Measurements from ENCODE around the gene KRT27. TPM values are rescaled to one million over a fixed set of nuclear protein-coding genes. Genes with fewer than 3 reads are reported as not detected.
"Not testable (repeated sequence)": the region's sequence is repeated elsewhere in the genome, so short reads cannot be mapped to it uniquely, and the experiment has no call there.

Gene KRT27
- total and polyA plus RNA-seq, 2 experiments from 2014 or later: not detected

GRCh38 chr17:40750391-40750790 is 32.0 kb downstream of the KRT27 start (continued):
- TF ChIP-seq, protein P1, sequence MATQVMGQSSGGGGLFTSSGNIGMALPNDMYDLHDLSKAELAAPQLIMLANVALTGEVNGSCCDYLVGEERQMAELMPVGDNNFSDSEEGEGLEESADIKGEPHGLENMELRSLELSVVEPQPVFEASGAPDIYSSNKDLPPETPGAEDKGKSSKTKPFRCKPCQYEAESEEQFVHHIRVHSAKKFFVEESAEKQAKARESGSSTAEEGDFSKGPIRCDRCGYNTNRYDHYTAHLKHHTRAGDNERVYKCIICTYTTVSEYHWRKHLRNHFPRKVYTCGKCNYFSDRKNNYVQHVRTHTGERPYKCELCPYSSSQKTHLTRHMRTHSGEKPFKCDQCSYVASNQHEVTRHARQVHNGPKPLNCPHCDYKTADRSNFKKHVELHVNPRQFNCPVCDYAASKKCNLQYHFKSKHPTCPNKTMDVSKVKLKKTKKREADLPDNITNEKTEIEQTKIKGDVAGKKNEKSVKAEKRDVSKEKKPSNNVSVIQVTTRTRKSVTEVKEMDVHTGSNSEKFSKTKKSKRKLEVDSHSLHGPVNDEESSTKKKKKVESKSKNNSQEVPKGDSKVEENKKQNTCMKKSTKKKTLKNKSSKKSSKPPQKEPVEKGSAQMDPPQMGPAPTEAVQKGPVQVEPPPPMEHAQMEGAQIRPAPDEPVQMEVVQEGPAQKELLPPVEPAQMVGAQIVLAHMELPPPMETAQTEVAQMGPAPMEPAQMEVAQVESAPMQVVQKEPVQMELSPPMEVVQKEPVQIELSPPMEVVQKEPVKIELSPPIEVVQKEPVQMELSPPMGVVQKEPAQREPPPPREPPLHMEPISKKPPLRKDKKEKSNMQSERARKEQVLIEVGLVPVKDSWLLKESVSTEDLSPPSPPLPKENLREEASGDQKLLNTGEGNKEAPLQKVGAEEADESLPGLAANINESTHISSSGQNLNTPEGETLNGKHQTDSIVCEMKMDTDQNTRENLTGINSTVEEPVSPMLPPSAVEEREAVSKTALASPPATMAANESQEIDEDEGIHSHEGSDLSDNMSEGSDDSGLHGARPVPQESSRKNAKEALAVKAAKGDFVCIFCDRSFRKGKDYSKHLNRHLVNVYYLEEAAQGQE (IDR thresholded peaks at IDR 0.05; ENCODE audit: unreplicated experiment): no peak
- TF ChIP-seq JUNB (IDR thresholded peaks at IDR 0.05; ENCODE audit: unreplicated experiment): no peak

DNA sequence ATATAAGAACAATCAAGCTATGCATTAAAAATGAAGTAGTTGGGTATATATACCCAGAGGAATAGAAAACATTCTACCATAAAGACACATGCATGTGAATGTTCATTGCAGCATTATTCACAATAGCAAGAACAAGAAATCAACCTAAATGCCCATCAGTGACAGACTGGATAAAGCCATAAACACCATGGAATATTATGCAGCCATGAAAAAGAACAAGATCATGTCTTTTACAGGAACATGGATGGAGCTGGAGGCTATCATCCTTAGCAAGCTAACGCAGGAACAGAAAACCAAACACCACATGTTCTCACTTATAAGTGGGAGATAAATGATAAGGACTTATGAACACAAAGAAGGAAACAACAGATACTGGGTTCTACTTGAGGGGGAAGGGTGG is 33.7 kb downstream of the KRT27 start:
- H3K4me1 ChIP-seq (ENCODE audit: insufficient read depth): not testable (repeated sequence)

GRCh38 chr17:40738553-40738952 is 43.8 kb downstream of the KRT27 start:
- no peak overlapping the region for H3K27ac Mint-ChIP-seq
- H3K4me1 Mint-ChIP-seq: no peaks in the 10 kb centered on the region
- TF ChIP-seq ZNF114 (CRISPR knock-in tag; IDR thresholded peaks at IDR 0.05): no peak
- TF ChIP-seq STAT1 (IDR thresholded peaks at IDR 0.05; ENCODE audit: unreplicated experiment): no peak
- TF ChIP-seq ZNF331 (CRISPR knock-in tag; IDR thresholded peaks at IDR 0.05; ENCODE audit: low read depth): no peak
- no peak for TF ChIP-seq CREB1 (CRISPR knock-in tag; IDR thresholded peaks at IDR 0.05; ENCODE audit: low read depth)
- TF ChIP-seq, protein P1 (IDR thresholded peaks at IDR 0.05; ENCODE audit: unreplicated experiment): no peak
- no peak for TF ChIP-seq POLR2AphosphoS5 (IDR thresholded peaks at IDR 0.05; ENCODE audit: low read depth)
- no peak for TF ChIP-seq JUNB (IDR thresholded peaks at IDR 0.05; ENCODE audit: unreplicated experiment)
- TF ChIP-seq EZH2phosphoT487 (IDR thresholded peaks at IDR 0.05; ENCODE audit: unreplicated experiment): no peak
- TF ChIP-seq CTCF (conservative IDR thresholded peaks at IDR 0.05; ENCODE audit: low read depth in 2 of 2): no peak
- no peaks in the 10 kb centered on the region for H3F3A ChIP-seq (replicated peaks; ENCODE audit: low read depth)
- H3K27me3 Mint-ChIP-seq (ENCODE audit: insufficient read depth, low read depth, poor library complexity): no peaks in the 10 kb centered on the region
- no peak overlapping the region for H3K27ac ChIP-seq (ENCODE audit: low read depth)
- H3K4me2 ChIP-seq: no peak overlapping the region
- H2AFZ ChIP-seq: no peak overlapping the region
- no peak overlapping the region for H3K4me3 Mint-ChIP-seq
- DNase-seq (ENCODE audit: low spot score) (no peak), ATAC-seq (no peak)
- H3K9me3 Mint-ChIP-seq: peaks cover 16% of the 10 kb centered on the region; the same call in 2 of the 3 replicates
- peaks cover 8% of the 10 kb centered on the region; the same call in 1 of the 2 replicates for H3K9me2 ChIP-seq (ENCODE audit: insufficient read depth)
- H3K79me2 ChIP-seq (replicated peaks; ENCODE audit: insufficient read depth): no peaks in the 10 kb centered on the region
- peaks cover 3% of the 10 kb centered on the region; the same call in 1 of the 3 replicates for H3K36me3 Mint-ChIP-seq (ENCODE audit: low read depth)
- H3K4me3 ChIP-seq: no peak overlapping the region
- H3K36me3 ChIP-seq (ENCODE audit: insufficient read depth): no peaks in the 10 kb centered on the region
- no peaks in the 10 kb centered on the region for H3K4me1 ChIP-seq (ENCODE audit: insufficient read depth)
- H3K27me3 ChIP-seq (ENCODE audit: insufficient read depth): no peaks in the 10 kb centered on the region
- no peaks in the 10 kb centered on the region for H4K20me1 ChIP-seq (replicated peaks; ENCODE audit: insufficient read depth)

More for the DNA sequence above, 33.7 kb downstream of the KRT27 start:
- H3K4me3 Mint-ChIP-seq; H3K27ac ChIP-seq (ENCODE audit: low read depth); DNase-seq (ENCODE audit: low spot score); H3K36me3 Mint-ChIP-seq (ENCODE audit: low read depth); H2AFZ ChIP-seq; ATAC-seq; H3K36me3 ChIP-seq (ENCODE audit: insufficient read depth); H3K4me1 Mint-ChIP-seq; H3K27me3 ChIP-seq (ENCODE audit: insufficient read depth); H3K9me3 Mint-ChIP-seq; H3K79me2 ChIP-seq (replicated peaks; ENCODE audit: insufficient read depth); H3K4me2 ChIP-seq; H3K27ac Mint-ChIP-seq; H3K4me3 ChIP-seq; H3F3A ChIP-seq (replicated peaks; ENCODE audit: low read depth); H4K20me1 ChIP-seq (replicated peaks; ENCODE audit: insufficient read depth); H3K9me2 ChIP-seq (ENCODE audit: insufficient read depth); H3K27me3 Mint-ChIP-seq (ENCODE audit: insufficient read depth, low read depth, poor library complexity): not testable (repeated sequence)
